Naive thymus-derived CD4-positive, alpha-beta T cell (primary cell): ENCODE data around the gene LYZL1. TPM values are rescaled to one million over a fixed set of nuclear protein-coding genes. Genes with fewer than 3 reads are reported as not detected.

Experiments used
- ATAC-seq: fragments of 150-1000 bp; cut with Tn5 transposase; 2 replicates; pipeline ENCODE4 v1.10.0; 2021; ENCODE audit warnings: mild to moderate bottlenecking, moderate library complexity
- CTCF ChIA-PET: fragments of 350-600 bp; sonication (Branson Sonifier 250); formaldehyde crosslinking; loops from one replicate; lab custom pipeline; 2021; ENCODE audit warnings: antibody characterized with exemption; lab: Charles Lee
- POLR2A ChIA-PET: fragments of 350-600 bp; sonication (Branson Sonifier 250); formaldehyde crosslinking; loops from one replicate; lab custom pipeline; 2021; ENCODE audit warnings: antibody characterized with exemption, inconsistent platforms; lab: Charles Lee
- DNase-seq, 9 donors: peaks; one replicate each; pipeline versions ENCODE4 v3.0.0 to v3.0.0-alpha.2; 2020 to 2022; ENCODE audit warnings: mixed read lengths in 1 of 9
- H3K27ac ChIP-seq: one replicate; pipeline ENCODE4 v1.7.0; 2013; ENCODE audit warnings: mild to moderate bottlenecking, low read depth, low read length, moderate library complexity
- H3K27me3 ChIP-seq, 2 donors: one replicate each; pipeline ENCODE4 v1.7.0; 2013; ENCODE audit warnings: low read length in 2 of 2, mild to moderate bottlenecking in 2 of 2, moderate library complexity in 2 of 2; ENCODE audit not compliant: control insufficient read depth in 2 of 2, insufficient read depth in 2 of 2
- H3K36me3 ChIP-seq, 3 experiments: 1 replicate in 2 of 3; 2 replicates in 1 of 3; pipeline ENCODE4 v1.7.0; 2013; ENCODE audit warnings: low read length in 3 of 3, mild to moderate bottlenecking in 3 of 3, moderate library complexity in 1 of 3; ENCODE audit not compliant: insufficient read depth in 3 of 3, control insufficient read depth in 2 of 3
- H3K4me1 ChIP-seq, 2 donors: one replicate each; pipeline ENCODE4 v1.7.0; 2013; ENCODE audit warnings: low read length in 2 of 2, mild to moderate bottlenecking in 2 of 2, moderate library complexity in 1 of 2; ENCODE audit not compliant: control insufficient read depth in 2 of 2, insufficient read depth in 2 of 2
- H3K4me3 ChIP-seq: 2 replicates; pipeline ENCODE4 v1.7.0; 2013; ENCODE audit warnings: mild to moderate bottlenecking, low read length
- H3K9me3 ChIP-seq, 3 experiments: 1 replicate in 2 of 3; 2 replicates in 1 of 3; pipeline ENCODE4 v1.7.0; 2013; ENCODE audit warnings: low read length in 3 of 3; ENCODE audit not compliant: control insufficient read depth in 2 of 3
- H3K27ac Mint-ChIP-seq, 9 donors: one replicate each; pipeline ENCODE4 v1.8.0; 2020 to 2022; ENCODE audit warnings: mixed read lengths in 9 of 9, mild to moderate bottlenecking in 8 of 9, moderate library complexity in 5 of 9, inconsistent platforms in 2 of 9
- H3K27me3 Mint-ChIP-seq, 5 donors: one replicate each; pipeline ENCODE4 v1.8.0; 2021 to 2022; ENCODE audit warnings: mixed read lengths in 5 of 5, mild to moderate bottlenecking in 1 of 5
- H3K36me3 Mint-ChIP-seq, 5 donors: one replicate each; pipeline ENCODE4 v1.8.0; 2020 to 2022; ENCODE audit warnings: mixed read lengths in 5 of 5, mild to moderate bottlenecking in 3 of 5, inconsistent platforms in 1 of 5
- H3K4me1 Mint-ChIP-seq, 7 donors: one replicate each; pipeline ENCODE4 v1.8.0; 2020 to 2022; ENCODE audit warnings: mixed read lengths in 7 of 7, mild to moderate bottlenecking in 3 of 7, inconsistent platforms in 1 of 7
- H3K4me3 Mint-ChIP-seq, 10 donors: one replicate each; pipeline ENCODE4 v1.8.0; 2020 to 2022; ENCODE audit warnings: mild to moderate bottlenecking in 10 of 10, mixed read lengths in 10 of 10, moderate library complexity in 6 of 10, inconsistent platforms in 2 of 10
- H3K9me3 Mint-ChIP-seq, 11 donors: one replicate each; pipeline ENCODE4 v1.8.0; 2020 to 2022; ENCODE audit warnings: mixed read lengths in 11 of 11, mild to moderate bottlenecking in 4 of 11, inconsistent platforms in 1 of 11, moderate library complexity in 1 of 11
- intact Hi-C, 2 donors: fragments of 100-400 bp; cut with micrococcal nuclease; formaldehyde crosslinking; loops; one replicate each; pipeline ENCODE4 v1.15.1; 2023
- polyA plus RNA-seq, 2 donors: library from polyadenylated mRNA; unstranded; fragments of 300-500 nt; fragmentation: Illumina TruSeq; gene quantifications; one replicate each; pipeline ENCODE4 v1.2.3, GENCODE V29; 2021
- total RNA-seq, 6 experiments: library from RNA in 5 of 6; stranded (reverse) in 5 of 6; gene quantifications; 1 replicate in 5 of 6; 2 replicates in 1 of 6; pipeline ENCODE4 v1.2.3 and lab custom pipeline; 2021 to 2026

LYZL1 gene
- total and polyA plus RNA-seq, 7 experiments from 2014 or later: not detected

GRCh38 chr10:29322918-29323317, 34.0 kb downstream of the LYZL1 start:
- Histone ChIP-seq H3K9me3 (no peaks in the 10 kb centered on the region), H3K4me3 (no peak overlapping the region), H3K27ac (no peak overlapping the region), H3K36me3 (no peaks in the 10 kb centered on the region), H3K27me3 (no peaks in the 10 kb centered on the region), H3K4me1 (no peaks in the 10 kb centered on the region)
- ATAC-seq: no peak
- peaks cover 5 to 8% (median 5%) of the 10 kb centered on the region in 7 donors for H3K4me1 Mint-ChIP-seq
- intact Hi-C loops: no loop called here
- no peak for DNase-seq
- H3K27ac Mint-ChIP-seq: no peak overlapping the region
- CTCF ChIA-PET: no interaction called here
- H3K36me3 Mint-ChIP-seq: no peaks in the 10 kb centered on the region
- POLR2A ChIA-PET: no interaction called here
- H3K9me3 Mint-ChIP-seq: no peaks in the 10 kb centered on the region
- no peak overlapping the region for H3K4me3 Mint-ChIP-seq
- H3K27me3 Mint-ChIP-seq: peaks cover 10 to 37% (median 24%) of the 10 kb centered on the region in 5 donors

- Mint-ChIP-seq H3K27ac (no peak overlapping the region), H3K27me3 (peaks cover 7 to 32% (median 23%) of the 10 kb centered on the region in 5 donors), H3K4me1 (peaks cover under 1 to 3% (median 2%) of the 10 kb centered on the region in 7 donors), H3K4me3 (no peak overlapping the region), H3K36me3 (no peaks in the 10 kb centered on the region), H3K9me3 (no peaks in the 10 kb centered on the region)
- Histone ChIP-seq H3K27me3 (no peaks in the 10 kb centered on the region), H3K27ac (no peak overlapping the region), H3K36me3 (no peaks in the 10 kb centered on the region), H3K9me3 (no peaks in the 10 kb centered on the region), H3K4me3 (no peak overlapping the region), H3K4me1 (no peaks in the 10 kb centered on the region)
- intact Hi-C loops: no loop called here
- ChIA-PET CTCF (no interaction called here), POLR2A (no interaction called here)
- DNase-seq (no peak), ATAC-seq (no peak)
Observed at GRCh38 chr10:29323367-29323766, 34.5 kb downstream of the LYZL1 start.

GRCh38 chr10:29324220-29324841, 35.5 kb downstream of the LYZL1 start:
- Mint-ChIP-seq H3K27me3 (peaks cover 7 to 27% (median 19%) of the 10 kb centered on the region in 5 donors), H3K4me3 (no peak overlapping the region), H3K4me1 (no peaks in the 10 kb centered on the region), H3K36me3 (no peaks in the 10 kb centered on the region), H3K27ac (no peak overlapping the region), H3K9me3 (peaks cover 0 to 2% (median 0%) of the 10 kb centered on the region in 11 donors)
- no peaks in the 10 kb centered on the region for H3K9me3 ChIP-seq
- H3K27me3 ChIP-seq: no peaks in the 10 kb centered on the region
- DNase-seq (no peak), ATAC-seq (no peak)
- intact Hi-C loops: no loop called here
- no peak overlapping the region for H3K4me3 ChIP-seq
- H3K36me3 ChIP-seq: no peaks in the 10 kb centered on the region
- H3K27ac ChIP-seq: no peak overlapping the region
- ChIA-PET POLR2A (no interaction called here), CTCF (interaction anchor here (0.6 kb wide), 2 partner anchors 38 to 696 kb away, joined by 3 to 4 read pairs; no protein-coding TSS in a partner anchor)
- H3K4me1 ChIP-seq: no peaks in the 10 kb centered on the region

GRCh38 chr10:29326299-29326698, 37.4 kb downstream of the LYZL1 start:
- no peak for DNase-seq
- no peak for ATAC-seq
- H3K4me3 Mint-ChIP-seq: no peak overlapping the region
- Histone ChIP-seq H3K36me3 (no peaks in the 10 kb centered on the region), H3K27me3 (no peaks in the 10 kb centered on the region), H3K4me3 (no peak overlapping the region), H3K4me1 (no peaks in the 10 kb centered on the region), H3K9me3 (no peaks in the 10 kb centered on the region), H3K27ac (no peak overlapping the region)
- CTCF ChIA-PET: no interaction called here
- POLR2A ChIA-PET: no interaction called here
- intact Hi-C loops: no loop called here
- peaks cover 4 to 27% (median 11%) of the 10 kb centered on the region in 5 donors for H3K27me3 Mint-ChIP-seq
- no peaks in the 10 kb centered on the region for H3K4me1 Mint-ChIP-seq
- H3K9me3 Mint-ChIP-seq: peaks cover 0 to 2% (median 0%) of the 10 kb centered on the region in 11 donors
- no peak overlapping the region for H3K27ac Mint-ChIP-seq
- no peaks in the 10 kb centered on the region for H3K36me3 Mint-ChIP-seq

- ATAC-seq: no peak
- Mint-ChIP-seq H3K36me3 (no peaks in the 10 kb centered on the region), H3K4me3 (no peak overlapping the region), H3K9me3 (peaks cover 0 to 2% (median 0%) of the 10 kb centered on the region in 11 donors), H3K27ac (no peak overlapping the region), H3K4me1 (no peaks in the 10 kb centered on the region), H3K27me3 (peaks cover 4 to 25% (median 11%) of the 10 kb centered on the region in 5 donors)
- CTCF ChIA-PET: no interaction called here
- H3K4me3 ChIP-seq: no peak overlapping the region
- H3K27ac ChIP-seq: no peak overlapping the region
- H3K27me3 ChIP-seq: no peaks in the 10 kb centered on the region
- no peaks in the 10 kb centered on the region for H3K4me1 ChIP-seq
- POLR2A ChIA-PET: no interaction called here
- no peak for DNase-seq
- intact Hi-C loops: no loop called here
- H3K9me3 ChIP-seq: no peaks in the 10 kb centered on the region
- no peaks in the 10 kb centered on the region for H3K36me3 ChIP-seq
Observed at GRCh38 chr10:29326886-29327745, 38.2 kb downstream of the LYZL1 start.

- Mint-ChIP-seq H3K27me3 (peaks cover 6 to 29% (median 11%) of the 10 kb centered on the region in 5 donors), H3K9me3 (peaks cover 0 to 4% (median 0%) of the 10 kb centered on the region in 11 donors), H3K27ac (no peak overlapping the region), H3K36me3 (no peaks in the 10 kb centered on the region), H3K4me1 (no peaks in the 10 kb centered on the region), H3K4me3 (no peak overlapping the region)
- Histone ChIP-seq H3K27me3 (no peaks in the 10 kb centered on the region), H3K36me3 (no peaks in the 10 kb centered on the region), H3K4me3 (no peak overlapping the region), H3K9me3 (no peaks in the 10 kb centered on the region), H3K4me1 (no peaks in the 10 kb centered on the region), H3K27ac (no peak overlapping the region)
- ATAC-seq (no peak), DNase-seq (no peak)
- ChIA-PET POLR2A (no interaction called here), CTCF (no interaction called here)
- intact Hi-C loops: no loop called here
Observed at GRCh38 chr10:29327746-29328102, 38.9 kb downstream of the LYZL1 start.
